Liver (tissue), 3 donors: ENCODE measurements around the gene CNPY4.

Source experiments
- EGR1 ChIP-seq, 2 donors: IDR thresholded peaks; 2 replicates each; pipeline ENCODE4 v1.6.1; 2016 to 2018; ENCODE audit warnings: antibody characterized with exemption in 2 of 2, low read depth in 2 of 2
- HNF4G ChIP-seq: IDR thresholded peaks from 2 replicates; pipeline ENCODE4 v1.6.1; 2016; ENCODE audit warnings: antibody characterized with exemption
- MAX ChIP-seq: IDR thresholded peaks from 2 replicates; pipeline ENCODE4 v1.6.1; 2016; ENCODE audit warnings: antibody characterized with exemption
- NR2F2 ChIP-seq: IDR thresholded peaks from 2 replicates; pipeline ENCODE4 v1.6.1; 2016; ENCODE audit warnings: antibody characterized with exemption
- RAD21 ChIP-seq, 2 donors: IDR thresholded peaks; 2 replicates each; pipeline ENCODE4 v1.6.1; 2016; ENCODE audit warnings: antibody characterized with exemption in 2 of 2, mild to moderate bottlenecking in 2 of 2
- TAF1 ChIP-seq: conservative IDR thresholded peaks from 2 replicates; pipeline ENCODE4 v1.6.1; 2016; ENCODE audit warnings: antibody characterized with exemption, mild to moderate bottlenecking
- YY1 ChIP-seq: IDR thresholded peaks from 2 replicates; pipeline ENCODE4 v1.6.1; 2016; ENCODE audit warnings: antibody characterized with exemption, mild to moderate bottlenecking
- TF ChIP-seq, protein P1 (sequence below): fragments of 150-350 bp; IDR thresholded peaks from 2 replicates; pipeline ENCODE4 v1.5.1; 2017; ENCODE audit warnings: improper control_type of control experiment, low read depth, low read length; ENCODE audit not compliant: missing input control
- TF ChIP-seq, protein P2 (sequence below): IDR thresholded peaks from 2 replicates; pipeline ENCODE4 v1.6.1; 2016; ENCODE audit warnings: antibody characterized with exemption, mild to moderate bottlenecking
- donor health status: healthy.
- donor health status: healthy.

DNA sequence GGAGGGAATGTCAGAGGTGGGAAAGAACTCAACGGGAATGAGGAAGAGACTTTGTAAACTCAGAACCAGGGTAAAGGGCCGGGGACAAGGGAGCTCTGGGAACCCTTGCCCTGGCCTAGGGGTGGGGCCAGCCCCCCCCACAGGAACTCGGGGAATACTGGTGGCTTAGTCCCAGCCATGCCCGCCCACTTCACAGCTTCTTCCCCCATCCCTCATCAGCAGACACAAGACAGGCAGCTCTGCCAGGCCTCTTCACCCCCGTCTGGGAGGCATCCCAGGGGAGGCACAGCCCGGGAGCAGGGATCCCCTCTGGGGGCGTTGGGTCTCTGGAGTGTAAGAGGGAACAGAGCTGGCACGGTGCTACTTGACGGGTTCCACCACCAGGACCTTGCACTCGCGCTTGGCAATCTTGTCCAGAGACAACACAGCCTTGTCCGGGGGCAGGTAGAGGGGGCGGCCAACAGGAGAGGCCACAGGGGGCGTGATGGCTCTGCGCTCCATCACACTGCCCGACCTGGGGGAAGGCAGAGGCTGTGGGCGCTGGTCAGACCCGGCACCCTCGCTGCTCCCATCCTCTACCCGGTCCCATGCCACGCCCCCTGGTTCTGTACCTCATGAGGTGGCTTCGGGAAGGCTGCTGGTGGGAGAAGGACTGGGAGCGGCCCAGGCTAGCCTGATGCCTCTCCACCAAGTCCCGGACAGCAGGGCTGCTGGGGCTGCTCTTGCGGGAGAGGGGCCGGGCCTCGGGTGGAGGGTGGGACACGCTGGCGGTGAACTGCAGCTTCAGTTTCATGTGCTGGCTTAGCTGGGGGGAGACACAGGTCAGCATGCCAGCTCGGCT is 35.4 kb downstream of the CNPY4 start:
- no peak for TF ChIP-seq EGR1 (IDR thresholded peaks at IDR 0.05; ENCODE audit: low read depth in 2 of 2)
- TF ChIP-seq, protein P1, sequence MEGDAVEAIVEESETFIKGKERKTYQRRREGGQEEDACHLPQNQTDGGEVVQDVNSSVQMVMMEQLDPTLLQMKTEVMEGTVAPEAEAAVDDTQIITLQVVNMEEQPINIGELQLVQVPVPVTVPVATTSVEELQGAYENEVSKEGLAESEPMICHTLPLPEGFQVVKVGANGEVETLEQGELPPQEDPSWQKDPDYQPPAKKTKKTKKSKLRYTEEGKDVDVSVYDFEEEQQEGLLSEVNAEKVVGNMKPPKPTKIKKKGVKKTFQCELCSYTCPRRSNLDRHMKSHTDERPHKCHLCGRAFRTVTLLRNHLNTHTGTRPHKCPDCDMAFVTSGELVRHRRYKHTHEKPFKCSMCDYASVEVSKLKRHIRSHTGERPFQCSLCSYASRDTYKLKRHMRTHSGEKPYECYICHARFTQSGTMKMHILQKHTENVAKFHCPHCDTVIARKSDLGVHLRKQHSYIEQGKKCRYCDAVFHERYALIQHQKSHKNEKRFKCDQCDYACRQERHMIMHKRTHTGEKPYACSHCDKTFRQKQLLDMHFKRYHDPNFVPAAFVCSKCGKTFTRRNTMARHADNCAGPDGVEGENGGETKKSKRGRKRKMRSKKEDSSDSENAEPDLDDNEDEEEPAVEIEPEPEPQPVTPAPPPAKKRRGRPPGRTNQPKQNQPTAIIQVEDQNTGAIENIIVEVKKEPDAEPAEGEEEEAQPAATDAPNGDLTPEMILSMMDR = no peak
- no peak for TF ChIP-seq TAF1
- TF ChIP-seq, protein P2, sequence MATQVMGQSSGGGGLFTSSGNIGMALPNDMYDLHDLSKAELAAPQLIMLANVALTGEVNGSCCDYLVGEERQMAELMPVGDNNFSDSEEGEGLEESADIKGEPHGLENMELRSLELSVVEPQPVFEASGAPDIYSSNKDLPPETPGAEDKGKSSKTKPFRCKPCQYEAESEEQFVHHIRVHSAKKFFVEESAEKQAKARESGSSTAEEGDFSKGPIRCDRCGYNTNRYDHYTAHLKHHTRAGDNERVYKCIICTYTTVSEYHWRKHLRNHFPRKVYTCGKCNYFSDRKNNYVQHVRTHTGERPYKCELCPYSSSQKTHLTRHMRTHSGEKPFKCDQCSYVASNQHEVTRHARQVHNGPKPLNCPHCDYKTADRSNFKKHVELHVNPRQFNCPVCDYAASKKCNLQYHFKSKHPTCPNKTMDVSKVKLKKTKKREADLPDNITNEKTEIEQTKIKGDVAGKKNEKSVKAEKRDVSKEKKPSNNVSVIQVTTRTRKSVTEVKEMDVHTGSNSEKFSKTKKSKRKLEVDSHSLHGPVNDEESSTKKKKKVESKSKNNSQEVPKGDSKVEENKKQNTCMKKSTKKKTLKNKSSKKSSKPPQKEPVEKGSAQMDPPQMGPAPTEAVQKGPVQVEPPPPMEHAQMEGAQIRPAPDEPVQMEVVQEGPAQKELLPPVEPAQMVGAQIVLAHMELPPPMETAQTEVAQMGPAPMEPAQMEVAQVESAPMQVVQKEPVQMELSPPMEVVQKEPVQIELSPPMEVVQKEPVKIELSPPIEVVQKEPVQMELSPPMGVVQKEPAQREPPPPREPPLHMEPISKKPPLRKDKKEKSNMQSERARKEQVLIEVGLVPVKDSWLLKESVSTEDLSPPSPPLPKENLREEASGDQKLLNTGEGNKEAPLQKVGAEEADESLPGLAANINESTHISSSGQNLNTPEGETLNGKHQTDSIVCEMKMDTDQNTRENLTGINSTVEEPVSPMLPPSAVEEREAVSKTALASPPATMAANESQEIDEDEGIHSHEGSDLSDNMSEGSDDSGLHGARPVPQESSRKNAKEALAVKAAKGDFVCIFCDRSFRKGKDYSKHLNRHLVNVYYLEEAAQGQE = no peak
- TF ChIP-seq YY1 = no peak
- TF ChIP-seq RAD21 (IDR thresholded peaks at IDR 0.05) = no peak
- TF ChIP-seq HNF4G = no peak
- TF ChIP-seq MAX = no peak
- TF ChIP-seq NR2F2 = no peak
